Breast epithelium (tissue), 4 donors: ENCODE data around the gene RPRD2. TPM values are rescaled to one million over a fixed set of nuclear protein-coding genes. Genes with fewer than 3 reads are reported as not detected.
"Not testable (repeated sequence)": the region's sequence is repeated elsewhere in the genome, so short reads cannot be mapped to it uniquely, and the experiment has no call there.

Experiments used
- DNase-seq, 2 donors: peaks; one replicate each; pipeline ENCODE4 v3.0.0-alpha.2; 2019; ENCODE audit warnings: low spot score in 2 of 2
- H3K27ac ChIP-seq, 2 donors: fragments of 200-600 bp; sonication (generic) in 1 of 2; one replicate each; pipeline ENCODE4 v1.5.1; 2016 to 2019; ENCODE audit warnings: mild to moderate bottlenecking in 1 of 2
- H3K27me3 ChIP-seq, 2 donors: fragments of 200-600 bp; sonication (generic) in 1 of 2; one replicate each; pipeline versions ENCODE4 v1.5.1 to v1.6.0; 2017 to 2019; ENCODE audit warnings: control low read depth in 1 of 2, mild to moderate bottlenecking in 1 of 2
- H3K36me3 ChIP-seq: fragments of 200-600 bp; one replicate; pipeline ENCODE4 v1.5.1; 2019
- H3K4me1 ChIP-seq, 2 donors: fragments of 200-600 bp; sonication (generic); one replicate each; pipeline ENCODE4 v1.5.1; 2016 to 2019; ENCODE audit warnings: control low read depth in 1 of 2
- H3K4me3 ChIP-seq, 3 donors: fragments of 200-600 bp; sonication (generic); 1 replicate in 2 of 3; 2 replicates in 1 of 3; pipeline ENCODE4 v1.5.1; 2016 to 2019; ENCODE audit warnings: mild to moderate bottlenecking in 3 of 3, moderate library complexity in 2 of 3
- H3K9me3 ChIP-seq, 2 donors: fragments of 200-600 bp; sonication (generic) in 1 of 2; one replicate each; pipeline ENCODE4 v1.5.1; 2016 to 2019; ENCODE audit warnings: control low read depth in 1 of 2
- CTCF ChIP-seq, 3 donors: fragments of 450-650 bp; IDR thresholded peaks; one replicate each; pipeline ENCODE4 v1.5.1; 2016 to 2017; ENCODE audit warnings: antibody characterized with exemption in 3 of 3, mild to moderate bottlenecking in 3 of 3, moderate library complexity in 3 of 3
- POLR2A ChIP-seq: fragments of 450-650 bp; IDR thresholded peaks from one replicate; pipeline ENCODE4 v1.6.1; 2016; ENCODE audit warnings: antibody characterized with exemption, mild to moderate bottlenecking, moderate library complexity
- POLR2AphosphoS5 ChIP-seq, 3 donors: sonication (generic); formaldehyde crosslinking; IDR thresholded peaks; one replicate each; pipeline ENCODE4 v1.6.1; 2017; ENCODE audit warnings: antibody characterized with exemption in 3 of 3
- intact Hi-C: fragments of 100-400 bp; cut with DNase I; formaldehyde crosslinking; loops from one replicate; pipeline ENCODE4 v1.15.1; 2023; ENCODE audit warnings: low total_unique reads
- total RNA-seq, 3 donors: library from RNA; depleted of rRNA; stranded (reverse); fragments of >200 nt; gene quantifications; one replicate each; pipeline ENCODE4 v1.1.0, GENCODE V29; 2016

RPRD2 gene
- total RNA-seq = 10 to 100 TPM; 19.4 to 26.5 (median 20.3) TPM

- Histone ChIP-seq H3K4me1 (no peaks in the 10 kb centered on the region), H3K36me3 (no peaks in the 10 kb centered on the region), H3K9me3 (no peaks in the 10 kb centered on the region), H3K27ac (peak within 1 kb of the TSS; percentile 96 to 97), H3K4me3 (peak within 1 kb of the TSS; percentile 79 to 81 (median 79)), H3K27me3 (no peaks in the 10 kb centered on the region)
- peak; percentile 99 to 100 for DNase-seq
- peak in 1 of 3 donors; percentile 15 for TF ChIP-seq CTCF (IDR thresholded peaks at IDR 0.05)
- peak; percentile 69 to 82 (median 79) for TF ChIP-seq POLR2AphosphoS5 (IDR thresholded peaks at IDR 0.05)
- no peak for TF ChIP-seq POLR2A
- intact Hi-C loops = no loop called here
Observed at GRCh38 chr1:150363426-150364230, at the start of gene RPRD2. Gene RPRD2 (plus strand): TSS chr1:150364147. CDS start chr1:150364715, 568 bp downstream.

GRCh38 chr1:150314691-150315090 lies 49.3 kb upstream of the RPRD2 start:
- H3K9me3 ChIP-seq, H3K27me3 ChIP-seq, H3K27ac ChIP-seq, H3K4me3 ChIP-seq, intact Hi-C loops, H3K4me1 ChIP-seq, DNase-seq, H3K36me3 ChIP-seq: not testable (repeated sequence)

GRCh38 chr1:150320667-150320978 lies 43.3 kb upstream of the RPRD2 start:
- no peaks in the 10 kb centered on the region for H3K9me3 ChIP-seq
- no peaks in the 10 kb centered on the region for H3K4me1 ChIP-seq
- peak overlapping the region; percentile 87 to 93 for H3K27ac ChIP-seq
- H3K36me3 ChIP-seq = no peaks in the 10 kb centered on the region
- H3K4me3 ChIP-seq = peak overlapping the region; percentile 59 to 87 (median 75)
- no peak for DNase-seq
- intact Hi-C loops = no loop called here
- H3K27me3 ChIP-seq = no peaks in the 10 kb centered on the region
- TF ChIP-seq POLR2A (no peak), CTCF (IDR thresholded peaks at IDR 0.05) (no peak), POLR2AphosphoS5 (IDR thresholded peaks at IDR 0.05) (no peak)

- peak overlapping the region; percentile 87 to 93 for H3K27ac ChIP-seq
- H3K9me3 ChIP-seq = no peaks in the 10 kb centered on the region
- no peaks in the 10 kb centered on the region for H3K4me1 ChIP-seq
- intact Hi-C loops = no loop called here
- DNase-seq = no peak
- H3K27me3 ChIP-seq = no peaks in the 10 kb centered on the region
- peak overlapping the region; percentile 59 to 87 (median 75) for H3K4me3 ChIP-seq
- no peaks in the 10 kb centered on the region for H3K36me3 ChIP-seq
- TF ChIP-seq POLR2A = no peak
- TF ChIP-seq CTCF (IDR thresholded peaks at IDR 0.05) = no peak
- no peak for TF ChIP-seq POLR2AphosphoS5 (IDR thresholded peaks at IDR 0.05)
Observed at GRCh38 chr1:150321826-150322166, 42.2 kb upstream of the RPRD2 start.

- DNase-seq = no peak
- peak overlapping the region; percentile 87 to 93 for H3K27ac ChIP-seq
- no peaks in the 10 kb centered on the region for H3K4me1 ChIP-seq
- H3K36me3 ChIP-seq = no peaks in the 10 kb centered on the region
- H3K4me3 ChIP-seq = peak overlapping the region; percentile 59 to 87 (median 75)
- no peaks in the 10 kb centered on the region for H3K9me3 ChIP-seq
- intact Hi-C loops = no loop called here
- no peaks in the 10 kb centered on the region for H3K27me3 ChIP-seq
- TF ChIP-seq POLR2A (no peak), CTCF (IDR thresholded peaks at IDR 0.05) (no peak), POLR2AphosphoS5 (IDR thresholded peaks at IDR 0.05) (no peak)
Observed at GRCh38 chr1:150322310-150322709, 41.6 kb upstream of the RPRD2 start.
